GM10847 (cell line): ENCODE measurements around the gene PCBP1.

Experiments
- POLR2A ChIP-seq: IDR thresholded peaks from 2 replicates; pipeline ENCODE4 v1.6.1; 2011; ENCODE audit not compliant: insufficient read length; ENCODE audit errors: extremely low read depth

PCBP1 gene

DNA sequence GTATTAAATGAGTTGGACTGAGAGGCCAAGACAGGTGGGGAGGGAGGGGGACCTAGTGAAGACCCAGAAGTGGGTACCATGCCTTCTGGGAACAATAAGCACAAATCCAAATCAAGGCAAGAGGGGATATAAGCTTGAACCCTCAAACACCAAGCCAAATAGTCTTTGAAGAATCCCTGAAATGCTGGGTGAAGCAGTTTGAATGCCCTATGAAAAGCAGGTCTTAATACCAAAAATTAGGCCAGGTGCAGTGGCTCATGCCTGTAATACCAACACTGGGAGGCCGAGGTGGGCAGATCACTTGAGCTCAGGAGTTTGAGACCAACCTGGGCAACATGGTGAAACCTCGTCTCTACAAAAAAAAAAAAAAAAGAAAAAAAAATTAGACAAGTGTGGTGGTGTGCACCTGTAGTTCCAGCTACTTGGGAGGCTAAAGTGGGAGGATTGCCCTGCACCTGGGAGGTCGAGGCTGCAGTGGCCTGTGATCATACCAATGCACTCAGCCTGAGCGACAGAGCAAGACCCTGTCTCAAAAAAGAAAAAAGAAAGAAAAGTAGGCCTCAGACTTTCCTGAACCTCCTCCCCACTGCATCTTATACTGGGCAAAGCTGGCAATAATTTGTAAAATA is 3.5 kb downstream of the PCBP1 start:
- no peak for TF ChIP-seq POLR2A

DNA sequence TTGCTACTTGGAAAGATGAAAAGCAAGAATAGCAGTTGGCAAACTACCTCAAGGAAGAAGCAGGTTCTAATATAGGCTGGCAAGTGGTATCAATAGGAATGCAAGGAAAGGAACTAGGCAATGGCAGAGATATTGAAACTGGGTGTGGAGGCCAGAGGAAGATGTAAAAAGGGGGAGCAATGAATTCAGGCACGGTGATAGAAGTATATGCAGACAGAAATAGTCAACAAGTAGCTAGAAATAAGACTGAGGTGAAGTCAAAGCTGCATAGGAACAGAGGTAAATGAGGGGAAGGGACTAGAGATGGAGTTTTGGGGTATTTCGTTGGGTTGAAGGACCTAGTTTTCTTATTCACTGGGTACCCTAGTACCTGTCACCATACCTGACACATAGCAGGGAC is 4.1 kb downstream of the PCBP1 start:
- no peak for TF ChIP-seq POLR2A

DNA sequence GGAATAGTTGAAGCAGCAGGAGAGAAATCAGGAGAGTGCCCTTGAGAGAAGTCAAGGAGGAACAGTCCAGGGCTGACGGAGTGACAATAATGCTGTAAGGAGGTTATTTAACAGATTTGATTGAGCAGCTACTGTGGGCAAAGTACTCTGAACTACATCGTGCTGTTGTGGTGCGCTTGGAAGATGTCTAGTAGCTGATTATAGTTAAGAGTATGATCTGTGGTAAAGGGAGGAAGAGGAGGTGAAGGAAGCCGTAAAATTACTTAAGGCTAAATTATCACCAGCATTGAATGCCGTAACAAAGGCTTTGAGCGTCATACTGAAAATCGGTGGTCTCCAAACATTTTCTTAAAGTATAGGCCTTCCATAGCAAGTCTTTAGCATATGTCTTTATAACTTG is 4.5 kb downstream of the PCBP1 start:
- no peak for TF ChIP-seq POLR2A

DNA sequence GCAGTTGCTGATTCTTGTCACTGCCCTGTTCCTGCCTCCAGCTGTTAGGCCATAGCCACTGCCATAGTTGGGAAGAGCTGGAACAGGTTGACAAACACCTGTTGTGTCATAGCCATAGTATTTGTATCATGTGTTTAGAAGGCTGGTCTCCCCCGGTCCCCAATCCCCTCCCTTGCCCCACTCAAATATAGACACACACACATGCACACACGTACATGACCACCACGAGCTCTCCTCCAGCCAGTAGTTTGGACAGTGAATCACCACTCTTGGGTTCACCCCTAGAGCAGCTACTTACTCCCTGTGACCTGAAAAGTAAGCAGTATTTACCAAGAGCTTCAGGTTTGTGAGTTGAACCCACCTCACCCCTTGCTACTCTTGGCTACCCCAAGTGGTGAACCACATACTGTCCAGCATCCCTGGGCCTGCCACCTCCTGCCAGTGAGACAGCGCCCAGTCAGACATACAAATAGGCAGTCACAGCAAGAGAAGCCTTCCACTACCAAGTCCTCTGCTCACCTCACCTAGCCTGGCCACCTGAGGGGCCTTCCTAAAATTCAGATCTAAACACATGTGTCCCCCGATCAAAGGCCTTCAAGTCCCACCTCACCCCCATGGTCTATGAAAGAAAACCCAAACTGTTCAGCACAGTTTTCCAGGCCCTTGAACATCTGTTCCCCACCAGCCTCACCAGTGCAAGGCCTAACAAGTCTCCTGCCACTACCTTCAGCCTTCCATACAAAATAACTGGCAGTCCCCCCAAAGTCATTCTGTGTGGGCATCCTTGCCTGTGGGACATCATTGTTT is 7.1 kb downstream of the PCBP1 start:
- no peak for TF ChIP-seq POLR2A

DNA sequence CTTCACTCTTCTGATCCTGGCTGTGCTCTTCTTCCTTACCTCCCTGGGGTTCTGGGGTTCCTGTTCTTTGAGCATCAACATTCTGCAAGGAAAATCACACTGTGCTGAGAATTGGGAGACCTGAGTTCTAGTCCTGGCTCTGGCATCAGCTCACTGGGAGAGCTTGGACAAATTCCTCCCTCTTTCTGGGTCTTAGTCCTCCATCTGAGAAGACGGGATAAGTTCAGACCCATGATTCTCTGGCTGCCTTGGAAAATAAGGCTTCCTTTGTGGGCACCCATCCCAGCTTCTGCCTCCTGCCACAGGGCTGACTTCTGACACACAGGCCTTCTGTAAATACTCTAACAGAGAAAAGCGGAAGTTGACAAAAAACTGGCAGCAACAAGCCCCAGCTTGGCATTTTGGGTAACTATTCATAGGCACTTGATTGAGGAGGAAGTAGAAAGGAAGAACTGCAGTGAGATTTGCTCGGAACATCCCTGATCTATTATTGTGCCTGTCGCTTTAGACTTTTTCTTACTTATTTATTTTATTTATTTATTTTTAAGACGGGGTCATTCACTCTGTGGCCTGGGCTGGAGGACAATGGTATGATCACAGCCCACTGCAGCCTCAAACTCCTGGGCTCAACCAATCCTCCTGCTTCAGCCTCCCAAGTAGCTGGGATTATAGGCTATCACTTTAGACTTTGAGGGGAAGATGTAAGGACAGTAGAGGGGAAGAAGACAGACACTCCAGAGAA is 7.9 kb downstream of the PCBP1 start:
- TF ChIP-seq POLR2A: no peak

DNA sequence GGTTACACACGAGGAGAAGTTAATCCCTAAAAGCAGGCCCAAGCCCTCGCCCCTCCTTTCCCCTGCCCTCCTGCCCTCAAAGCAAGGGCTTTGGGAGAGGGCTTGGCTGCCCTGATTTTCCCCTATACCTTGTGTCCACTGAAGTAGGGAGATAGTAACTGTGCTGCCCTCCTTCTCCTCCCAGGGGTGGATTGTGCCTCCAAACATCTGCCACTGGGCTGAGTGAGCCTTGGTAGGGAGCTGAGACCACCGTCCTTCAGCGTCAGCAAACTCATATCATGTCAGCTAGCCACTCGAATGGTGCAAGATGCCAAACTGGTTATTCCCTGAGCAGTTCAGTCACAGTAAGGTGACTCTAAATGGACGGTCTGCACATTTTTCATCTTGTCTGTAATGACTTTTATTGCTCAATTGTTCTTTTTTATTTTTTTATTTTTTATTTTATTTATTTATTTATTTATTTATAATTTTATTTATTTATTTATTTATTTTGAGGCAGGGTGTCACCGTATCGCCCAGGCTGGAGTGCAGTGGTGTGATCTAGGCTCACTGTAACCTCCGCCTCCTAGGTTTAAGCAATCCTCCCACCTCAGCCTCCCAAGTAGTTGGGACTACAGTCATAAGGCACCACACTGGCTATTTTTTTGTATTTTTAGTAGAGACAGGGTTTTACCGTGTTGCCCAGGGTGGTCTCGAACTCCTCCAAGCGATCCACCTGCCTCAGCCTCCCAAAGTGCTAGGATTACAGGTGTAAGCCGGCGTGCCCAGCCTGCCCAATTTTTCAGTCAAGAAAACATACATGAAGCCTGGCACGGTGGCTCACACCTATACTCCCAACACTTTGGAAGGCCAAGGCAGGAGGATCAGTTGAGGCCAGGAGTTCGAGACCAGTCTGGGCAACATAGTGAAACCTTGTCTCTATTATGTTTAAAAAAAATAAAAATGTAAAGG is 8.7 kb downstream of the PCBP1 start:
- TF ChIP-seq POLR2A: no peak

DNA sequence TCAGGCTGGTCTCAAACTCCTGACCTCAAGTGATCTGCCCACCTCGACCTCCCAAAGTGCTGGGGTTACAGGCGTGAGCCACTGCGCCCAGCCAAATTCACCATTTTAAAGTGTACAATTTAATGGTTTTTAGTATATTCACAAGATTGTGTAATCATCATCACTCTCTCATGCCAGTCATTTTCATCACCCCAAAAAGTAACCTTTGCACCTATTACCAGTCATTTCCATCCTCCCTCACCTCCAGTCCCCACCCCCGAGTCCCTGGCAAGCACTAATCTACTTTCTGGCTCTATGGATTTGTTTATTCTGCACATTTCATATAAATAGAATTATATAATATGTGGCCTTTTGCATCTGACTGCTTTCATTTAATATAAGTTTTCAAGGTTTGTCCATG is 10.8 kb downstream of the PCBP1 start:
- no peak for TF ChIP-seq POLR2A

DNA sequence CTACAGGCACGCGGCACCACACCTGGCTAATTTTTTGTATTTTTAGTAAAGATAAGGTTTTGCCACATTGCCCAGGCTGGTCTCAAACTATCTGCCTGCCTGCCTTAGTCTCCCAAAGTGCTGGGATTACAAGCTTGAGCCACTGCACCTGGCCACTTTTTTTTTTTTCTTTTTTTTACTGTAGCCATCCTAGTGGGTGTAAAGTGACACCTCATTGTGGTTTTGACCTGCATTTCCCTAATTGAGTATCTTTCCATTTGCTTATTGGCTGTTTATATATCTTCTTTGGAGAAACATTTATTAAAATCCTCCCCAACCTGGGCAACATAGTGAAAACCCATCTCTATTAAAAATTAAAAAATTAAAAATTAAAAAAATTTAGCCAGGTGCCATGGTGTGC is 12.0 kb downstream of the PCBP1 start:
- TF ChIP-seq POLR2A: no peak

DNA sequence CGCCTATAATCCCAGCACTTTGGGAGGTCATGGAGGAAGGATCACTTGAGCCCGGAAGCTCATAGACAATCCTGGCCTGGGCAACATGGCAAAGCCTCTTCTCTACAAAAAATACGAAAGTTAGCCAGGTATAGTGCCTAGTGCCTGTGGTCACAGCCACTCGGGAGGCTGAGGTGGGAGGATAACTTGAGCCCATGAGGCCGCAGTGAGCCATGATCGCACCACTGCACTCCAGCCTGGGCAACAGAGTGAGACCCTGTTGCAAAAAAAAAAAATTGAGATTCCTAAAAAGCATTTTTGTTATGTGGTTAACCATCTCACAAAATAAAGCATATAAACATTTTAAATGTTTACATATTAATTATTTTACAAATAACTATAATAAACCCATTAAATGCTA is 13.9 kb downstream of the PCBP1 start:
- TF ChIP-seq POLR2A: no peak

DNA sequence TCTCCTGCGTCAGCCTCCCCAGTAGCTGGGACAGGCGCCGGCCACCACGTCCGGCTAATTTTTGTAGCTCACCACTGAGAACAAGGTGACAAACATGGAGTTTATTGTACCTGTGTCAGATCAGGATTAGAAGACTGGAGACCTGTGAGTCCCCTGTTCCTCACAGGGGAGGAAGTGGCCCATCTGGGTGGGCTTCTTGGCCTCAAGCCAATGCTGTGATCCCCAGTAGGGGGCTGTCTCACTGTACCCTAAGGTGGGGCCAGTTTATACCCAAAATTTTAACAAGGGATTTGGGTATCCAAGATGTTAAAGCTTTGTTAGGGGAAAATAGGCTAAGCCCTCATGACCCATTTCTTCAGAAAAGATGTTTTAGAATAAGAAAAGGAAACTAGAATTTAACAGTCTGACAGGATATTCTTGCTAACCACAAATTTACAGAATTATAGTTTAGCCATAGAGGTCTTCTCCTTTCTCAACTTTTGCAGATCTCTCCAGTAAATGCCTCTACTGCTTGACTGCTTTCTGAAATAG is 16.3 kb downstream of the PCBP1 start:
- TF ChIP-seq POLR2A: peak; percentile 15

DNA sequence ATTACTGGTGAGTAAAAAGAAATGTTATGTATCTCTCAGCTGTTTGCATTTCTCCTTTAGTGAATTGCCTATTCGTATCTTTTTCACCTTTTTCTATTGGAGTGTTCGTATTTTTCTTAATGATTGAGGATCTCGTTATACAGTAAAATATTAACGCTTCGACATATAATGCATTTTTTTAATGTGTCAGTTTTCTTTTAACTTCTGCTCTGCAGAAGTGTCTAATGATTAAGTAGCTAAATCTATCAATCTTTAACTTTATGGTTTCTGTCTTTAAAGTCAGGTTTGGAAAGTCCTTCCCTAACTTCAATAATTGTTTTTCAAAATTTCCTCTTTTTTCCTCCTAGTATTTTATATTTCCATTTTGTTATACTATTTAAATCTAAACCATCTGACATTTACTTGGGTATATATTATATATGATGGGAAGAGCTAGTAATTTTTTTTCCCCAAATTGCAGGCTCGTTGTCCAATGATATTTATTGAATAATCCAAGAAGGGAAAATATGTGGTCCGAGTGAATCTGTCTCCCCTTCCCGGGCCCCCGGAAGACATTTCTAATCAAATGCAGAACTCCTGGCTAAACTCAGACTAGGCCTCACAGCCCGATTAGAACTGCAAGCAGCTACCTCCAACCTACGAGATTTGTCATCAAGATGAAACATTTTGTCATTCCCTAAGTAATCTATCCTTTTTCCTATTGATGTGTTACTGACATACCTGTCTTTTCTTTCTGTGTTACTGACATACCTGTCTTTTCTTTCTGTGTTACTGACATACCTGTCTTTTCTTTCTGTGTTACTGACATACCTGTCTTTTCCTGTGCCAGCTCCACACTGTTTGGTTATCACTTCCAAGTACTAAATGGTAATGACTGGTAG is 17.2 kb downstream of the PCBP1 start:
- TF ChIP-seq POLR2A: no peak

DNA sequence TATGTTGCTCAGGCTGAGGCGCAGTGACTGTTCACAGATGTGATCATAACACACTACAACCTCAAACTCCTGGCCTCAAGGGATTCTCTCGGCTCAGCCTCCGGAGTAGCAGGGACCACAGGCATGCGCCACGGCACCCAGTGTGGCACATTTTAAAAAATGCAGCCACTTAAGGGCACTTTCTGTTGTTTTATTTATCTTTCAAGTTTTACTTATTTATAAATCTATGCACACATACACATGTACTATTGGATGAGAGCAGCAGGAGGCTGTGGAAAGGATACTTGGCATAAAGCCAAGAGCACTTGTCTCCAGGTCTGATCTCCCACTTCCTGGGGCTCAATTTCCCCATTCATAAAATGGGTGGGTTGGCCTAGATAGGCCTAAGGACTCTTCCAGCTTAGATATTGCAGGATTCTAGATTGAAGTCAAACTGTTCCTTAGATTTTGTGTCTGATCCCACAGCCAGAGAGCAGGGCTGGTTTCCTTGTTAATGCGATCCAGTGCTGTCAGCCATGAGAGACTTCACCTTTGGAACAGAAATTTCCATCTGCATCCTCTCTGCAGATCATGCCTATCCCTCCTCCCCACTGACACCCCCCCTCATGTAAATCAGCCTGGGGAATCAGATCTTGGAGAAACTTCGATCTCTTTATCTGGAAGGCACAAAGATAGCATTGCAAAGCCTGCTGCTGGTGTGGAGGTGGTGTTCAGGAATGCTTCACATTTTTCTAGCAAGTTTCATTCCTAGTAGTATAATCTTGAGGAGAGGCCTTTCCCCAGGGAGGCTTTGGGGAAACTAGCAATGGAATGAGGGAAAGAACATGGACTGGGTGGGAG is 24.7 kb downstream of the PCBP1 start:
- TF ChIP-seq POLR2A: no peak

DNA sequence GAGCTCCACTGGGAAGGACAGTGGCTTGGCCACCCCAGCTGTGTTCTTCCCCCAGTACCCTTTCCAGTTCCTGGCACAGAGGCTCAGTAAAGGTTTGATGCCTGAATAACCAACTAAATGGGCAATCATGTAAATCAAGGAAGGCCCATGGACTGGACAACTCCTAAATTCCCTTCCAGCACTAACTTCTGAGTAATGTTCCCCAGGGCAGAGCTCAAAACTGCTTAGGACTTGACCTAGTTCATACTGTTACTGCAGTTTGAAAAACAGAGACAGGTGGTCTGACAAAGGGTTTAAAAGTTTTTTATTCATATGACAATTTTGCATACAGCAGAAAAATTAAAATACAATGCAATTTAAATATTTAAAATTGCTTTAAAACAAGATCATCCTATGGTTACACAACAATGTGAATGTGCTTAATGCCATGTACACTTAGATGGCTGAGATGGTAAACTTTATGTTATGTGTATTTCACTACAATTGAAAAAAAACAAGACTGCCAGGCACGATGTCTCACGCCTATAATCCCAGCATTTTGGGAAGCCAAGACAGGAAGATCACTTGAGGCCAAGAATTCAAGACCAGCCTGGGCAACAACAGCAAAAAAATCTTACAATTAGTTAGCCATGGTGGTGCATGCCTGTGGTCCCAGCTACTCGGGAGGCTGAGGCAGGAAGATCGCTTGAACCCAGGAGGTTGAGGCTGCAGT is 26.2 kb downstream of the PCBP1 start:
- TF ChIP-seq POLR2A: no peak
